IMR-90 (cell line): Measurements from ENCODE around the gene ZNF451. TPM values are rescaled to one million over a fixed set of nuclear protein-coding genes. Genes with fewer than 3 reads are reported as not detected.

Experiments
- ATAC-seq: fragments of 200-7000 bp; cut with Tn5 transposase; 2 replicates; pipeline ENCODE4 v1.9.1; 2020; ENCODE audit warnings: low read depth, mild to moderate bottlenecking, moderate library complexity
- BruUV-seq: library from RNA; stranded (reverse); fragments of 400-500 nt; replicated peaks from 2 replicates; lab custom pipeline; 2021; lab: Mats Ljungman, UMichigan
- CTCF ChIA-PET: fragments of 300-600 bp; formaldehyde crosslinking; extraction: SDS; loops from one replicate; lab custom pipeline; 2021; ENCODE audit warnings: antibody characterized with exemption; lab: Yijun Ruan, JAX
- POLR2A ChIA-PET: fragments of 300-600 bp; sonication (Branson Sonifier 250); formaldehyde crosslinking; loops from one replicate; lab custom pipeline; 2022; ENCODE audit warnings: antibody characterized with exemption; ENCODE audit not compliant: unreplicated experiment; lab: Charles Lee
- DNase-seq: peaks from one replicate; pipeline ENCODE4 v3.0.0; 2013
- H2AFZ ChIP-seq: replicated peaks from 2 replicates; pipeline ENCODE3; 2013; ENCODE audit warnings: low read length, mild to moderate bottlenecking; ENCODE audit not compliant: poor library complexity
- H2AK5ac ChIP-seq: 2 replicates; pipeline ENCODE4 v1.6.1; 2013; ENCODE audit warnings: low read depth, low read length, inconsistent platforms
- H2AK9ac ChIP-seq: replicated peaks from 2 replicates; pipeline ENCODE3; 2013; ENCODE audit warnings: mild to moderate bottlenecking, low read depth, low read length, moderate library complexity; ENCODE audit not compliant: poor library complexity
- H2BK120ac ChIP-seq: 2 replicates; pipeline ENCODE4 v1.6.1; 2013; ENCODE audit warnings: low read depth, low read length, inconsistent platforms
- H2BK15ac ChIP-seq: 3 replicates; pipeline ENCODE4 v1.6.1; 2013; ENCODE audit warnings: low read depth, low read length, inconsistent platforms
- H2BK20ac ChIP-seq: 2 replicates; pipeline ENCODE4 v1.6.1; 2013; ENCODE audit warnings: low read depth, mild to moderate bottlenecking, inconsistent platforms, low read length, moderate library complexity
- H2BK5ac ChIP-seq: 2 replicates; pipeline ENCODE4 v1.6.1; 2013; ENCODE audit warnings: mild to moderate bottlenecking, low read depth, low read length, inconsistent platforms; ENCODE audit not compliant: poor library complexity, severe bottlenecking
- H3K14ac ChIP-seq: replicated peaks from 2 replicates; pipeline ENCODE4 v1.6.1; 2013; ENCODE audit warnings: low read depth, low read length, inconsistent platforms
- H3K18ac ChIP-seq: 2 replicates; pipeline ENCODE4 v1.6.1; 2013; ENCODE audit warnings: low read depth, low read length, control low read depth
- H3K23ac ChIP-seq: 2 replicates; pipeline ENCODE4 v1.6.1; 2013; ENCODE audit warnings: low read depth, low read length, inconsistent platforms
- H3K27ac ChIP-seq: 2 replicates; pipeline ENCODE4 v1.5.1; 2013; ENCODE audit warnings: mild to moderate bottlenecking, control low read depth, low read length; ENCODE audit not compliant: insufficient read depth
- H3K27me3 ChIP-seq: 2 replicates; pipeline ENCODE4 v1.6.1; 2013; ENCODE audit warnings: low read length; ENCODE audit not compliant: control insufficient read depth, insufficient read depth
- H3K36me3 ChIP-seq: 2 replicates; pipeline ENCODE4 v1.6.1; 2013; ENCODE audit warnings: low read length, mixed read lengths; ENCODE audit not compliant: control insufficient read depth, insufficient read depth
- H3K4ac ChIP-seq: 2 replicates; pipeline ENCODE4 v1.6.1; 2013; ENCODE audit warnings: low read depth, low read length, inconsistent platforms
- H3K4me1 ChIP-seq: 2 replicates; pipeline ENCODE4 v1.6.1; 2013; ENCODE audit warnings: low read length, mixed read lengths; ENCODE audit not compliant: control insufficient read depth, insufficient read depth
- H3K4me2 ChIP-seq: 2 replicates; pipeline ENCODE4 v1.6.1; 2013; ENCODE audit warnings: low read depth, mild to moderate bottlenecking, control low read depth, low read length, moderate library complexity
- H3K4me3 ChIP-seq: 2 replicates; pipeline ENCODE4 v1.5.1; 2013; ENCODE audit warnings: low read depth, mild to moderate bottlenecking, control low read depth, low read length, moderate library complexity; ENCODE audit not compliant: insufficient read depth
- H3K56ac ChIP-seq: 2 replicates; pipeline ENCODE4 v1.6.1; 2013; ENCODE audit warnings: low read length, inconsistent platforms; ENCODE audit not compliant: insufficient read depth; ENCODE audit errors: extremely low read depth
- H3K79me1 ChIP-seq, 2 experiments: 2 replicates each; pipeline ENCODE4 v1.6.1; 2013; ENCODE audit warnings: low read length in 2 of 2, inconsistent platforms in 1 of 2, low read depth in 1 of 2
- H3K9ac ChIP-seq: 2 replicates; pipeline ENCODE4 v1.6.1; 2013; ENCODE audit warnings: low read depth, low read length, control low read depth
- H3K9me1 ChIP-seq: 2 replicates; pipeline ENCODE4 v1.6.1; 2013; ENCODE audit warnings: low read length, inconsistent platforms; ENCODE audit not compliant: insufficient read depth
- H3K9me3 ChIP-seq: 2 replicates; pipeline ENCODE4 v1.6.1; 2013; ENCODE audit warnings: low read length; ENCODE audit not compliant: control insufficient read depth, insufficient read depth
- H4K20me1 ChIP-seq: 2 replicates; pipeline ENCODE4 v1.6.1; 2013; ENCODE audit warnings: low read length, inconsistent platforms; ENCODE audit not compliant: insufficient read depth
- H4K5ac ChIP-seq: 2 replicates; pipeline ENCODE4 v1.6.1; 2013; ENCODE audit warnings: mild to moderate bottlenecking, low read depth, low read length, control low read depth
- H4K8ac ChIP-seq, 2 experiments: 2 replicates each; pipeline ENCODE4 v1.6.1; 2013; ENCODE audit warnings: low read depth in 2 of 2, low read length in 2 of 2, control low read depth in 1 of 2, inconsistent platforms in 1 of 2
- H4K91ac ChIP-seq: 2 replicates; pipeline ENCODE4 v1.6.1; 2013; ENCODE audit warnings: low read depth, low read length, inconsistent platforms; ENCODE audit not compliant: insufficient read depth
- BHLHE40 ChIP-seq: fragments of 150-350 bp; IDR thresholded peaks from 2 replicates; pipeline ENCODE4 v1.6.1; 2016; ENCODE audit warnings: mild to moderate bottlenecking, low read depth, low read length
- CHD1 ChIP-seq: IDR thresholded peaks from 2 replicates; pipeline ENCODE4 v1.6.1; 2012; ENCODE audit warnings: low read depth, low read length, improper control_type of control experiment
- MAFK ChIP-seq: IDR thresholded peaks from 2 replicates; pipeline ENCODE4 v1.6.1; 2012; ENCODE audit warnings: low read depth, low read length, improper control_type of control experiment
- RAD21 ChIP-seq: IDR thresholded peaks from 2 replicates; pipeline ENCODE4 v1.6.1; 2012; ENCODE audit warnings: low read length, improper control_type of control experiment
- SMC3 ChIP-seq: fragments of 150-350 bp; IDR thresholded peaks from 2 replicates; pipeline ENCODE4 v1.6.1; 2016; ENCODE audit warnings: low read depth, mild to moderate bottlenecking, antibody characterized with exemption, low read length, moderate library complexity
- WGBS, 2 experiments: methylation state at CpG; one replicate each; pipeline versions ENCODE4 v1.1.5 to v1.1.7; 2013; ENCODE audit warnings: missing lambda C conversion rate in 2 of 2; ENCODE audit not compliant: insufficient read length in 1 of 2; ENCODE audit errors: extremely low coverage in 2 of 2; 5-methylcytosine and 5-hydroxymethylcytosine counted together
- dilution Hi-C: fragments of 300-500 bp; cut with HindIII; formaldehyde crosslinking; loops from one replicate; pipeline ENCODE4 v1.14.3; 2018; ENCODE audit warnings: low sequenced_read_pairs; ENCODE audit not compliant: unreplicated experiment
- in situ Hi-C: fragments of 300-500 bp; cut with MboI; formaldehyde crosslinking; loops from 3 replicates; pipeline ENCODE4 v1.14.3; 2019; ENCODE audit warnings: low sequenced_read_pairs, inconsistent platforms, mixed read lengths
- intact Hi-C: fragments of 100-400 bp; cut with micrococcal nuclease; formaldehyde crosslinking; loops from 2 replicates; pipeline ENCODE4 v1.10.0; 2022
- polyA plus RNA-seq, 3 experiments: library from polyadenylated mRNA; depleted of rRNA; stranded (reverse); fragments of >200 nt; gene quantifications; 2 replicates each; pipeline ENCODE4 v1.2.3, GENCODE V29; 2012; ENCODE audit warnings: low replicate concordance in 1 of 3
- total RNA-seq: library from RNA; depleted of rRNA; stranded (reverse); fragments of >200 nt; gene quantifications from 2 replicates; pipeline ENCODE4 v1.2.3, GENCODE V29; 2012
- TF ChIP-seq, protein P1 (sequence below): fragments of 150-350 bp; IDR thresholded peaks from 2 replicates; pipeline ENCODE4 v1.6.1; 2016; ENCODE audit warnings: low read depth, mild to moderate bottlenecking, low read length, moderate library complexity, borderline replicate concordance

The ZNF451 gene
- total and polyA plus RNA-seq, 2 of the 4 experiments (the other 2 are of a cell fraction) = 10.0 to 48.6 TPM

- Histone ChIP-seq H3K36me3 (no peaks in the 10 kb centered on the region), H2AK5ac (no peak overlapping the region), H4K5ac (no peak overlapping the region; the same call in 1 of the 2 replicates), H2AK9ac (no peak overlapping the region), H4K91ac (peak overlapping the region; percentile 52), H3K4me1 (peaks cover 10% of the 10 kb centered on the region), H4K20me1 (peaks cover 14% of the 10 kb centered on the region; the same call in 1 of the 2 replicates), H3K4me3 (no peak overlapping the region), H3K9ac (no peak overlapping the region), H3K79me1 (0 out of 4 replicates have a peak, but pooled peaks cover 0 to 4% of the 10 kb centered on the region in 2 experiments), H2BK20ac (peak overlapping the region; percentile 8; the same call in 1 of the 2 replicates), H3K27me3 (no peaks in the 10 kb centered on the region), H3K27ac (peak overlapping the region; percentile 80; the same call in 1 of the 2 replicates), H2BK15ac (no peak overlapping the region; the same call in 2 of the 3 replicates), H2BK120ac (peak overlapping the region; percentile 15), H3K23ac (peak overlapping the region; percentile 55; the same call in 1 of the 2 replicates), H3K4ac (peak overlapping the region; percentile 62), H3K9me3 (no peaks in the 10 kb centered on the region), H2BK5ac (peak overlapping the region; percentile 91), H4K8ac (peak overlapping the region in 1 of 2 experiments; percentile 13; a peak in 2 of 4 replicates), H3K14ac (no peak overlapping the region; the same call in 1 of the 2 replicates), H3K4me2 (peak overlapping the region; percentile 46; the same call in 1 of the 2 replicates), H3K18ac (peak overlapping the region; percentile 74; the same call in 1 of the 2 replicates), H3K56ac (no peak overlapping the region), H2AFZ (no peak overlapping the region), H3K9me1 (no peaks in the 10 kb centered on the region; the same call in 1 of the 2 replicates)
- DNase-seq (peak; percentile 20), ATAC-seq (no peak)
- TF ChIP-seq, protein P1, sequence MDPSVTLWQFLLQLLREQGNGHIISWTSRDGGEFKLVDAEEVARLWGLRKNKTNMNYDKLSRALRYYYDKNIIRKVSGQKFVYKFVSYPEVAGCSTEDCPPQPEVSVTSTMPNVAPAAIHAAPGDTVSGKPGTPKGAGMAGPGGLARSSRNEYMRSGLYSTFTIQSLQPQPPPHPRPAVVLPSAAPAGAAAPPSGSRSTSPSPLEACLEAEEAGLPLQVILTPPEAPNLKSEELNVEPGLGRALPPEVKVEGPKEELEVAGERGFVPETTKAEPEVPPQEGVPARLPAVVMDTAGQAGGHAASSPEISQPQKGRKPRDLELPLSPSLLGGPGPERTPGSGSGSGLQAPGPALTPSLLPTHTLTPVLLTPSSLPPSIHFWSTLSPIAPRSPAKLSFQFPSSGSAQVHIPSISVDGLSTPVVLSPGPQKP = no peak
- TF ChIP-seq MAFK (no peak), BHLHE40 (no peak), CHD1 (no peak), RAD21 (no peak), SMC3 (no peak)
- dilution Hi-C loops = no loop called here
- BruUV-seq = no TSS peak
- WGBS, 2 experiments = no CpG with 5 or more reads among the region's 4 CpGs
- CTCF ChIA-PET = no interaction called here
- POLR2A ChIA-PET = no interaction called here
- in situ Hi-C loops = no loop called here
- intact Hi-C loops = loop anchor here (5.0 kb wide), 1 partner anchor 186 kb away; no protein-coding TSS in a partner anchor
These were observed 2.1 kb upstream of the ZNF451 start for GRCh38 chr6:57087916-57088315.
